Lung microvascular endothelial cell (primary cell): ENCODE results near the gene ANKRD30B. TPM values are rescaled to one million over a fixed set of nuclear protein-coding genes. Genes with fewer than 3 reads are reported as not detected.
"Not testable (repeated sequence)": the region's sequence is repeated elsewhere in the genome, so short reads cannot be mapped to it uniquely, and the experiment has no call there.

Source experiments
- DNase-seq, 2 donors: peaks; one replicate each; pipeline versions ENCODE4 v3.0.0 to v3.0.0-alpha.2; 2010; ENCODE audit warnings: low read depth in 2 of 2
- total RNA-seq: library from RNA; depleted of rRNA; stranded (reverse); fragments of >200 nt; gene quantifications from 2 replicates; pipeline ENCODE4 v1.2.1, GENCODE V29; 2014

Gene ANKRD30B, protein sequence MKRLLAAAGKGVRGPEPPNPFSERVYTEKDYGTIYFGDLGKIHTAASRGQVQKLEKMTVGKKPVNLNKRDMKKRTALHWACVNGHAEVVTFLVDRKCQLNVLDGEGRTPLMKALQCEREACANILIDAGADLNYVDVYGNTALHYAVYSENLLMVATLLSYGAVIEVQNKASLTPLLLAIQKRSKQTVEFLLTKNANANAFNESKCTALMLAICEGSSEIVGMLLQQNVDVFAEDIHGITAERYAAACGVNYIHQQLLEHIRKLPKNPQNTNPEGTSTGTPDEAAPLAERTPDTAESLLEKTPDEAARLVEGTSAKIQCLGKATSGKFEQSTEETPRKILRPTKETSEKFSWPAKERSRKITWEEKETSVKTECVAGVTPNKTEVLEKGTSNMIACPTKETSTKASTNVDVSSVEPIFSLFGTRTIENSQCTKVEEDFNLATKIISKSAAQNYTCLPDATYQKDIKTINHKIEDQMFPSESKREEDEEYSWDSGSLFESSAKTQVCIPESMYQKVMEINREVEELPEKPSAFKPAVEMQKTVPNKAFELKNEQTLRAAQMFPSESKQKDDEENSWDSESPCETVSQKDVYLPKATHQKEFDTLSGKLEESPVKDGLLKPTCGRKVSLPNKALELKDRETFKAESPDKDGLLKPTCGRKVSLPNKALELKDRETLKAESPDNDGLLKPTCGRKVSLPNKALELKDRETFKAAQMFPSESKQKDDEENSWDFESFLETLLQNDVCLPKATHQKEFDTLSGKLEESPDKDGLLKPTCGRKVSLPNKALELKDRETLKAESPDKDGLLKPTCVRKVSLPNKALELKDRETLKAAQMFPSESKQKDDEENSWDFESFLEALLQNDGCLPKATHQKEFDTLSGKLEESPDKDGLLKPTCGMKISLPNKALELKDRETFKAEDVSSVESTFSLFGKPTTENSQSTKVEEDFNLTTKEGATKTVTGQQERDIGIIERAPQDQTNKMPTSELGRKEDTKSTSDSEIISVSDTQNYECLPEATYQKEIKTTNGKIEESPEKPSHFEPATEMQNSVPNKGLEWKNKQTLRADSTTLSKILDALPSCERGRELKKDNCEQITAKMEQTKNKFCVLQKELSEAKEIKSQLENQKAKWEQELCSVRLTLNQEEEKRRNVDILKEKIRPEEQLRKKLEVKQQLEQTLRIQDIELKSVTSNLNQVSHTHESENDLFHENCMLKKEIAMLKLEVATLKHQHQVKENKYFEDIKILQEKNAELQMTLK (N-terminal part only)
- total RNA-seq: under 0.01 TPM in 1 of 2 replicates, not detected in the other

DNA sequence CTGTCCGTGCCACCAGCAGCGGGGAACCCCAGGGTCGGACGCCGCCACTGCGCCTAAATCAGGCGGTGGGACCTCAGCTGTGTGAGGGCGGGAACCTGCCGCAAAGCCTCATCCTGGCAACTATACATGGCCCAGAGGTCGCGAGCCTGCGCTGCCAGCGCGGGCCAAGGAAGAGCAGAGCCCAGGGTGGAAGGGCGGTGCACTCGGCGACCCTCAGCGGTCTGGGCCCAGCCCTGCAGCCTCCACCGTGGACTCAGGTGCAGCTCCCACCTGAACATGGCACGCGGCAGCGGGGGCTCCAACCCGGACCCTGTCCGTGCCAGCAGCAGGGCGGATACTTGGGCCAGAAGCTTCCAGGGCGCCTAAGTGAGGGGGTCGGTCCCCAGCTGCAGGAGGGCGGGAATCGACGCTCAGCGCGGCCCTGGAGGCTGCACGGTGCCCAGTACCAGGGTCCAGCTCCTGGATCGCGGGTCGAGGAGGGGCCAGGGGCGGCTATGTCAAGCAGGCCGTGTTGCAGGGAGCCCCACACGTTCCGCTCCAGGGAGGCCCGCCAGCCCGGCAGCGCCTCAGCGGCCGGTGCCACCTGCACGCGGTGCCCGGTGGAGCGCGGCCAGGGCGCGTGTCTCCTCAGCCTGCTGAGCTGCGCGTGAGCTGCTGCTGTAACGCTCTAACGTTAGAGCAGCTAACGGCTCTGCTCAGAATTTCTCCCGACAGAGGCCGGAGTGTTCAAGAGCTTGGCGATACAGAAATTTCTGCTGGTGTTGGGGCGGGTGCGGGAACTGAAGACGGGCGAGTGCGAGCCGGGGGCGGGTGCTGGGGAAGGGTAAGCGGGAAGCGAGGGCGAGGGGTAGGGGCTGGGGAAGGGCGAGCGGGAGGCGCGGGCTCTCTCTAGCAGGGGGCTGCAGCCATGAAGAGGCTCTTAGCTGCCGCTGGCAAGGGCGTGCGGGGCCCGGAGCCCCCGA, at the start of gene ANKRD30B:
ANKRD30B (plus strand) TSS at position 660 of the 962 bp plus-strand sequence; CDS start at position 908, 248 bp downstream.
- DNase-seq: peak in 1 of 2 donors; percentile 4

DNA sequence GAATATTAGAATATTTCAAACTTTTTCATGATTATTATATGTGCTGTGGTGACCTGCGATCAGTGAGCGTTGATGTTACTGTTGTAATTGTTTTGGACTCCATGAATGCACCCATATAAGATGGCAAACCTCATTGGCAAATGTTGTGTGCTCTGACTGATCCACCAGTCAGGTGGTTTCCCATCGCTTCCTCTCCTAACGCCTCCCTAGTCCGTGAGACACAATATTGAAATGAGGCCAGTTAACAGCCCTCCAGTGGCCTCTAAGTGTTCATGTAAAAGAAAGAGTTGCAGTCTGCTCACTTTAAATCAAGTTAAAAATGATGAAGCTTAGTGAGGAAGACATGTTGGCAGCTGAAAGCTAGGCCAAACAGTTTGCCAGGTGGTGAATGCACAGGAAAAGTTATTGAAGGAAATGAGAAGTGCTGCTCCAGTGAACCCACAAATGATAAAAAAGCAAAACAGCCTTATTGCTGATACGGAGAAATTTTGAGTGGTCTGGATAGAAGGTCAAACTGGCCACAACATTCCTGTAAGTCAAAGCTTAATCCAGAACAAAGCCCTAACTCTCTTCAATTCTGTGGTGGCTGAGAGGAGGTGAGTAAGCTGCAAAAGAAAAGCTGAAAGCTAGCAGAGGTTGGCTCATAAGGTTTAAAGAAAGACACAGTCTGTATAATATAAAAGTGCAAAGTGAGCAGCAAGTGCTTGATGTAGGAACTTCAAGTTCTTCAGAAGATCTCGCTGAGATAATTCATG, 46.5 kb upstream of the ANKRD30B start:
- DNase-seq: peak in 1 of 2 donors; percentile 0

DNA sequence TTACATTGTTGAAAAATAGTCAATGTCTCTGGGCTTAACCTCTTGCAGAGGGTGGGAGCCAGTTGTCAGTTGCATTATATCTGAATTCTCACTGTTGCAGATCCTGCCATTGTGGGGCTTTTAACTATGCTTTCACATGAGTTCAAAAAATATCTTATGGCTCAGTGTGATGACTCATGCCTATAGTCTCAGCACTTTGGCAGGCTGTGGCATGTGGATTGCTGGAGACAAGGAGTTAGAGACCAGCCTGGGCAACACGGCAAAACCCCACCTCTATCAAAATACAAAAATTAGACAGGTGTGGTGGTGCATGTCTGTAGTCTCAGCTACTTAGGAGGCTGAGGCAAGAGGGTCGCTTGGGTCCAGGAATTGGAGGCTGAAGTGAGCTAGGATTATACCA, 38.2 kb upstream of the ANKRD30B start:
- DNase-seq: not testable (repeated sequence)

DNA sequence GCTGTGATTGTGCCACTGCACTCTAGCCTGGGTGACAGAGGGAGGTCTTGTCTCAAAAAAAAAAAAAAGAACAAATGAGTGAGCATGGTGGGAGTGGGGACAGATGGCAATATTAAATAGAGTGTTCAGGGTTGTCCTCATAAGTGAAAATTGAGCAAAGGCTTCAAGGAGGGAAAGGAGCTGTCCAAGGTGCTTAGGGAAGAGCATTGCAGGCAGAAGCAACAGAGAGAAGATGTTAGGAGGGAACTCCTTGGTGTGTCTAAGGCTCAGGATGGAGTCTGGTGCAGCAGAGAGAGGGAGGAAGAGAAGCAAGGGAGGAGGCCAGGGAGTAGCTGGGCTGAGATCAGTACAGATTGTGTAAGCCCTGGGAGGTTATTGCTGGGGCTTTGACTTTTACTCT, 26.4 kb upstream of the ANKRD30B start:
- not testable (repeated sequence) for DNase-seq

DNA sequence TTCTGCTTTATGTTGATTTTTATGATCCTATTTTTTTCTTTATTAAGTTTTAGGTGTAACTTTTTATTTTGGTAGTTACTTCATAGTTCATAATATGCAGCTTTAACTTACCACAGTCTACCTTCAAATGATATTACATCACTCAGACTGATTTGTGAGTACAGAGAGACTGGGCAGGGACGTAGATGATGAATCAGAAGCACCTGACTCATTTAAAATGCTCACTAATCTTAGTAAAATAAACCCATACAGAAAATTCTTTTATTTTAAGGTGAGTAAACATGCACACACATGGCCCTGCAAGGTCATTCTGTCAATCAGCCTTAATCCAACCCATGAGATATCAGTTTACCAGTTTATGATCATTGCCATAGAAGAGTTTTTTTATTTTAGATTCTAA, 8.9 kb upstream of the ANKRD30B start:
- DNase-seq: not testable (repeated sequence)

DNA sequence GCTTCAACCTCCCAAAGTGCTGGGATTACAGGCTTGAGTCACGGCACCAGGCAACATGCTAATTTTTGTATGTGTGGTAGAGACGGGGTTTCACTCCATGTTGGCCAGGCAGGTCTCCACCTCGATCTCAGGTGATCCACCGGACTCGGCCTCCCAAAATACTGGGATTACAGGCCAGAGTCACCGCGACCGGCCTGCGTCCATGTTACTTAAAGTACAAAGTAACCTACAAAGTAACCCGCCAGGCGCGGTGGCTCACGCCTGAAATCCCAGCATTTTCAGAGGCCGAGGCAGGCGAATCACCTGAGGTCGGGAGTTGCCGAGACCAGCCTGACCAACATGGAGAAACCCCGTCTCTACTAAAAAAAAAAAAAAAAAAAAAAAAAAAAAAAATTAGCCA, 1.1 kb upstream of the ANKRD30B start:
- no peak for DNase-seq

DNA sequence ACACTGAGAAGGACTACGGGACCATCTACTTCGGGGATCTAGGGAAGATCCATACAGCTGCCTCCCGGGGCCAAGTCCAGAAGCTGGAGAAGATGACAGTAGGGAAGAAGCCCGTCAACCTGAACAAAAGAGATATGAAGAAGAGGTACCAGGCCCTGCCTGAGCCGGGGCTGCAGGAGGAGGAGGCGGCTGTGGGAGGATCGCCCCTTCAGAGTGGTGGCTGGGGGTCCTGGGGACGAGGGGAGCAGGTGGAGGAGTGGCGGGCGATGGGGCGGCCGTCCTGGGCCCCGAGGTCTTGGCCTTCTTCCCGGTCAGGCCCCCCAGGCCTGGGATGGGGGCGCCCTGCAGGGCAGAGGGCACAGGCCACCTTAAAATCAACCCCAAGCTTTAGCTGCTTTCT, 524 bp downstream of the ANKRD30B start:
- DNase-seq: no peak

DNA sequence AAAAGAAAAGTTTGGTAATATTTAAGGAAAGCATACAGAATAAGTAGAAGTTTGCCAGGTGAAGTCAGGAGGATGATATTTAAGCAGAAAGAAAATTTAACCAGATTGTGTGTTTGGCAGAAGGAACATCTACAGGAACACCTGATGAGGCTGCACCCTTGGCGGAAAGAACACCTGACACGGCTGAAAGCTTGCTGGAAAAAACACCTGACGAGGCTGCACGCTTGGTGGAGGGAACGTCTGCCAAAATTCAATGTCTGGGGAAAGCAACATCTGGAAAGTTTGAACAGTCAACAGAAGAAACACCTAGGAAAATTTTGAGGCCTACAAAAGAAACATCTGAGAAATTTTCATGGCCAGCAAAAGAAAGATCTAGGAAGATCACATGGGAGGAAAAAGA, 15.6 kb downstream of the ANKRD30B start:
- DNase-seq: not testable (repeated sequence)

DNA sequence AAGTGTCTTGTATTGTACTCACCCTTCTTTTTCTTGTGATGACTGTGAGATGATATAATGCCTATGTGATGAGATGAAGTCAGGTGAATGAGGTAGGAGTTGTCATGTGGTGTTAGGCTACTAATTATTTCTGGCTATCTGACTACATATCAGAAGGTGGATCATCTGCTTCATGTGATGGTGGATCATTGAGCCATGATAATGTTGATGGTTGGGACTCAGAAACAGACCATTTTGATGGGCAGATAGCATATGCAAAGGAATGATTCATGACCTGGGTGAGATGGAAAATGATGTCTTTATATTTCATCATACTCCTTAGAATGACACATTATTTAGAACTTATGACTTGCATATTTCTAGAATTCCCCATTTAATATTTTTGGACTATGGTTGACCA, 19.5 kb downstream of the ANKRD30B start:
- DNase-seq: no peak

DNA sequence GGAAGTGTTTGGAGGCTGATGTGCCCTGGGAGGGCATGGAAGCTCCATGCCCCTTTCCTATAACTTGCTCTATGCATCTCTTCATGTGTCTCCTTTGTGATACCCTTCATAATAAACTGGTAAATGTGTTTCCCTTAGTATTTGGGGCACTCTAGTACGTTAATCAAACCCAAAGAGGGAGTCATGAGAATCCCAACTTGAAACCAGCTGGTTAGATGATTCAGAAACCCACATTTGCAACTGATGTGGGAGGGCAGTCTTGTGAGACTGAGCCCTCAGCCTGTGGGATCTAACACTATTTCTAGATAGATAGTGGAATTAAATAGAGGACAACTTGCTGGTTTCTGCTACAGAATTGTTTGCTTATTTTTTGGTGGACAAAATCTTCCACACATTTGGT, 20.3 kb downstream of the ANKRD30B start:
- DNase-seq: no peak

DNA sequence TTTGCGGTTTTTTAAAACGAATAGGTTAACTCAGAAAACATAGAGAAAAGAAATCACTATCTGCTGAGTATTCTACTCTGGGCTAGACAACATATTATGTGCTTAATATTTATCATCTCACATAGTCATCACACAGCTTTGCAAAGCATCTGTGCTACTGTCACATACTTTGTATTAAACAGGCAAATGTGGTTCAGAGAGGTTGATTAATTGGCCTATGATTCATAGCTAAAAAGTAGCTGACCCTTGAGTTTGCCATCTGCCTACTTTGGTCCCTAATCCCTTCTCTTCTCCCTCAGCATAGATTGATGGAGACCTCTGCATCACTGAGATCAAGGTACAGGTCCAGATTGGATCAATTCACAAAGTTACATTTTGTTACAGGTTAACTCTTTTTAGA, 21.4 kb downstream of the ANKRD30B start:
- DNase-seq: no peak

DNA sequence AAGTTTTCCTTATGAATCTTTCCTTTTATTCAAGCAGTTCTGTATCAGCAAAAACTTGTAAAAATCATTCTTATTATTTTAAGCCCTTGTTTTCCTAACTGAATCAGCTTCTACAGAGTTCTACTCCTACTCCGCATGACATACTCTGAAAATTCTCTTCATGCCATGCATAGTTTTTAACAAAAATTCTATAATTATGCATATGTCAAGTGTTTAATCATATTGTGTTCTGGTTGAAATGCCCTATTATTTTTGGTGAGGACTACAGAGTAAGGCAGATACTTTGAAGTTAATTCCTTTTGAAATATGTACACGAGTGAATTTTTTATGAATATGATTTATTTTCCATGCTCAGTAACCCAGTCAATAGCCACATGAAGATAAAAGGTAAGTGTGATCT, 28.8 kb downstream of the ANKRD30B start:
- no peak for DNase-seq

DNA sequence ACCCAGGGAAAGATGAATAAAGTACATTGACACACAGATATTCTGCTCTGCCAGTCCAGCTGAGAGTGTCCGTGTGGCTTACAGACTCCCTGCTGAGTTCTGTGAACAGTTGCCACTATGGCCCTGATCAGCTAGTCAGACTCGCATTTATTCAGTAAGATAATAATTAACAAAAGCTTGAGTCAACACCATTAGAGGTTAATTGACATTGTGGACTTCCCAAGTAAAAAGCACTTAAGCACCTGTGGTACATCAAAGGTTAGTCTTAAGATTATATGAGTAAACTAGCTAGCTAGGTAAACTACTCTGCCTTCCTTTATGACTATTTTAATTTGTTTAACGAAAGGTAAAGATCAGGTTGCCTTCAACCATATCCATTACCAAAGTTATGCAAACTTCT, 33.7 kb downstream of the ANKRD30B start:
- DNase-seq: no peak

DNA sequence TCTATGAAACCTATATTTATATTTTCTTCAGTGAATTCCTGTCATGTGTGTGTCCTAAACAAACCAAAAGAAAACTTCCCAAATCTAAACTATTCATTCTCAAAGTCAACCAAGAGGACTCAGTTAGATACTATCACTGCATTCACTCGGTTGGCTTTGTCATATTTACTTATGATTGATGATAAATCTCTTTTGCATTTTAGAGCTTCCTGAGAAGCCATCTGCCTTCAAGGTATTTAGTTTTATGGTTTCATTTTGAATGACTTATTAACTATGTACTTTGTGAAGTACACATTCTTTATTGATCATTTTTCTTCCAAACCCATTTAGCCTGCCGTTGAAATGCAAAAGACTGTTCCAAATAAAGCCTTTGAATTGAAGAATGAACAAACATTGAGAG, 36.2 kb downstream of the ANKRD30B start:
- DNase-seq: no peak

DNA sequence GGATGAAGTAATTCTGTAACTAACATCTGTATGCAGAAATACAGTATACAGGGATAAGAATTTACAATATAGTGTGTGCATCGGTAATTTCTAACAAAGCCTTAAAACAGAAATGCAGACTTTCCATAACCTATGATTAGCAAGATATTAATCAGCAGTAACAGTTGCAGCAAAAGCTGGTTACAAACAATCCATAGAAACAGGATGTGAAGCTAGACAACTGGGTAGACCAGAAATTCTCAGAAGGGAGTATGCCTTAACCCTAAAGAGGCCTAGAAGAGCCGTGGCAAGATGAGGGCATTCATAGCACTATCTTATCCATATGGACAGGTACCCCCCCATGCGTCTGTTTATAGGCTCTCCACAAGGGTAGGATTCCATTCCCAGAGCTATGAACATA, 48.9 kb downstream of the ANKRD30B start:
- DNase-seq: not testable (repeated sequence)

DNA sequence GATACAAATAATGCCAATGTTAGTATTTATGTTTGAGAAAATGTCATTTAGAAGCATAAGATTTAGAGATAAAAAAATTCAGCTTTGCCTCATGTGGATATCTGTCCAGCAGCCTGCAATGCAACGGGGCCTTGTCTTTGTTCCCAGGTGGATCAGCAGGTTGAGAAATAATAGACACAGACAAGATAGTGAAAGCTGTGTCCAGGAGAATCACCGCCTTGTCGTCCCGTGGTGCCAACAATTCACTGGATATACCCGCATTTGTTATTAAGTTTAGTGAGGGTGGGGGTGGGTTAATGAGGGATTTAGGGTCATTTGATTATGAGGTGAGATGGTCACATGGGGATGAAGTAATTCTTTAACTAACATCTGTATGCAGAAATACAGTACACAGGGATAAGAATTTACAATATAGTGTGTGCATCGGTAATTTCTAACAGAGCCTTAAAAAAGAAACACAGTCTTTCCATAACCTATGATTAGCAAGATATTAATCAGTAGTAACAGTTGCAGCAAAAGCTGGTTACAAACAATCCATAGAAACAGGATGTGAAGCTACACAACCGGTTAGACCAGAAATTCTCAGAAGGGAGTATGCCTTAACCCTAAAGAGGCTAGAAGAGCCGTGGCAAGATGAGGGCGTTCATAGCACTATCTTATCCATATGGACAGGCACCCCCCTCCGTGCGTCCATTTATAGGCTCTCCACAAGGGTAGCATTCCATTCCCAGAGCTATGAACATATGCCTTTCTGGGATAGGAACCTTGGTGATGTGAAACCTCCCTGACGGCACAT, 50.2 kb downstream of the ANKRD30B start:
- not testable (repeated sequence) for DNase-seq

DNA sequence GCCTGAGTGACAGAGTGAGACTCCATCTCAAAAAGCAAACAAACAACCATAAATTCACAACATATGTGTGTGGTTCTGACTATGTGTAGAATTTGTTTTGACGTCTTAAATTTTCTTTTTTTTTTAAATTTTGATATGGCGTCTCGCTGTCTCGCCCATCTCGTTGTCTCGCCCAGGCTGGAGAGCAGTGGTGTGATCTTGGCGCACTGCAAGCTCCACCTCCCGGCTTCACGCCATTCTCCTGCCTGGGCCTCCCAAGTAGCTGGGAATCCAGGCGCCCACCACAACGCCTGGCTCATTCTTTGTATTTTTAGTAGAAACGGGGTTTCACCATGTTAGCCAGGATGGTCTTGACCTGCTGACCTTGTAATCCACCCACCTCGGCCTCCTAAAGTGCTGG, 63.1 kb downstream of the ANKRD30B start:
- DNase-seq: not testable (repeated sequence)

DNA sequence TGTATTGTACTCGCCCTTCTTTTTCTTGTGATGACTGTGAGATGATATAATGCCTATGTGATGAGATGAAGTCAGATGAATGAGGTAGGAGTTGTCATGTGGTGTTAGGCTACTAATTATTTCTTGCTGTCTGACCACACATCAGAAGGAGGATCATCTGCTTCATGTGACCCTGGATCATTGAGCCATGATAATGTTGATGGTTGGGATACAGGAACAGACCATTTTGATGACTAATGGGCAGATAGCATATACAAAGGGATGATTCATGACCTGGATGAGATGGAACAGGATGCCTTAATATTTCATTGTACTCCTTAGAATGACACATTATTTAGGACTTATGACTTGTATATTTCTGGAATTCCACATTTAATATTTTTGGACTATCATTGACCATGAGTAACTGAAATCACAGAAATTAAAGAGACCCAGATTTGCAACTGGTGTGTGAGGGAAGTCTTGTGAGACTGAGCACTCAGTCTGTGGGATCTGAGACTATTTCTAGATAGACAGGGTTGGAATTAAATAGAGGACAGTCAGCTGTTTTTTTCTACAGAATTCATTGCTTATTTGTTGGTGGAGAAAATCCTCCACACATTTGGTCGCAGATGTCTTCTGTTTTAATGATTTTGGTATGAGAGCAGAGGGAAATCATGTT, 79.1 kb downstream of the ANKRD30B start:
- peak; percentile 0 to 75 for DNase-seq
